ENCODE measurements around the gene TP53TG5. TPM values are rescaled to one million over a fixed set of nuclear protein-coding genes. Genes with fewer than 3 reads are reported as not detected.

TP53TG5 gene
- total and polyA plus RNA-seq, 10 of the 15 experiments (the other 5 are each of a cell fraction or from before 2014, with no cell fraction given): 0.24 TPM; not detected in 9

DNA sequence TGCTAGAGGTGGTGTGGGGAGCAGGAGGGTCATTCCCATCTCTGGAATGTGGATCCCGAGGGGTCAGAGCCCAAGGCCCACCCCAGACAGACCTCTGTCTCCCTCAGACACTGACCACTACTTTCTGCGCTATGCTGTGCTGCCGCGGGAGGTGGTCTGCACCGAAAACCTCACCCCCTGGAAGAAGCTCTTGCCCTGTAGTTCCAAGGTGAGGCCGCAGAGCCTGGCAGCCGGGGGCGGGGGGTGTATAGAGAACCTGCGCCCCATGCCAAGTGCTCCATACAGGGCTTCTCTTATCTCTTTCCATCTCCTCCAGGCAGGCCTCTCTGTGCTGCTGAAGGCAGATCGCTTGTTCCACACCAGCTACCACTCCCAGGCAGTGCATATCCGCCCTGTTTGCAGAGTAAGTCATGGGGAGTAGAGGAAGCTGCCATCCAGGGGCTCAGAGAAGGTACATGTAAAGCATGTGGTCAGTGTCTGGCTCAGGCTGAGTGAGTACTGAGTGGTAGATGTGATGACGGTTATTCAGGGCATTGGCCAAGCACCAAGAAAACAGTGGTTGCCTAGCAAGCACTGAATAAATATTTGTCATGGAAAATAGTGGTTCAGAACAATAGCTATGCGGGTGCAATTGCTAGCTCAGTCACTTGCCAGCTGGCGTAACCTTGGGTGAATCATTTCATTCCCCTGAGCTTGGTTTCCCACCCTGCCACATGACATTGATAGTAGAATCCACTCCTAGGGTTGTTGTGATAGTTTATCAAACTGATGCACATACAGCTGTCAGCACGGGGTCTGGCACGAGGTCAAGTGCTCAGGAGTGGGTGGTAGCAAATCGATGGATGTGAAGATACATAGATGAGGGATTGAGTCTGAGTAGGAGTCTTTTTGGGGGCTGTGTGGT, 41.3 kb upstream of the TP53TG5 start (continued):
- TF ChIP-seq, protein P1, sequence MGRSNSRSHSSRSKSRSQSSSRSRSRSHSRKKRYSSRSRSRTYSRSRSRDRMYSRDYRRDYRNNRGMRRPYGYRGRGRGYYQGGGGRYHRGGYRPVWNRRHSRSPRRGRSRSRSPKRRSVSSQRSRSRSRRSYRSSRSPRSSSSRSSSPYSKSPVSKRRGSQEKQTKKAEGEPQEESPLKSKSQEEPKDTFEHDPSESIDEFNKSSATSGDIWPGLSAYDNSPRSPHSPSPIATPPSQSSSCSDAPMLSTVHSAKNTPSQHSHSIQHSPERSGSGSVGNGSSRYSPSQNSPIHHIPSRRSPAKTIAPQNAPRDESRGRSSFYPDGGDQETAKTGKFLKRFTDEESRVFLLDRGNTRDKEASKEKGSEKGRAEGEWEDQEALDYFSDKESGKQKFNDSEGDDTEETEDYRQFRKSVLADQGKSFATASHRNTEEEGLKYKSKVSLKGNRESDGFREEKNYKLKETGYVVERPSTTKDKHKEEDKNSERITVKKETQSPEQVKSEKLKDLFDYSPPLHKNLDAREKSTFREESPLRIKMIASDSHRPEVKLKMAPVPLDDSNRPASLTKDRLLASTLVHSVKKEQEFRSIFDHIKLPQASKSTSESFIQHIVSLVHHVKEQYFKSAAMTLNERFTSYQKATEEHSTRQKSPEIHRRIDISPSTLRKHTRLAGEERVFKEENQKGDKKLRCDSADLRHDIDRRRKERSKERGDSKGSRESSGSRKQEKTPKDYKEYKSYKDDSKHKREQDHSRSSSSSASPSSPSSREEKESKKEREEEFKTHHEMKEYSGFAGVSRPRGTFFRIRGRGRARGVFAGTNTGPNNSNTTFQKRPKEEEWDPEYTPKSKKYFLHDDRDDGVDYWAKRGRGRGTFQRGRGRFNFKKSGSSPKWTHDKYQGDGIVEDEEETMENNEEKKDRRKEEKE (IDR thresholded peaks at IDR 0.05): no peak
- TF ChIP-seq LARP7 (IDR thresholded peaks at IDR 0.05) (no peak), RELA (IDR thresholded peaks at IDR 0.05; ENCODE audit: borderline replicate concordance, partially characterized antibody) (no peak), RAD51 (IDR thresholded peaks at IDR 0.05) (peak; percentile 78), KDM1A (IDR thresholded peaks at IDR 0.05; ENCODE audit: borderline replicate concordance) (no peak), MYB (IDR thresholded peaks at IDR 0.05; ENCODE audit: borderline replicate concordance, low read depth, low read length) (peak; percentile 79; the same call in 1 of the 2 replicates), NFYB (IDR thresholded peaks at IDR 0.05; ENCODE audit: insufficient read depth, low read depth, low read length) (0 out of 2 replicates have a peak, but pooled peaks have one; percentile 27), JUNB (IDR thresholded peaks at IDR 0.05) (no peak), MTA2 (IDR thresholded peaks at IDR 0.05; ENCODE audit: low read depth) (peak; percentile 62), RFX5 (IDR thresholded peaks at IDR 0.05; ENCODE audit: low read depth, low read length) (0 out of 2 replicates have a peak, but pooled peaks have one; percentile 11), STAT3 (IDR thresholded peaks at IDR 0.05; ENCODE audit: low read depth, low read length) (peak; percentile 33; the same call in 1 of the 2 replicates), CBFB (IDR thresholded peaks at IDR 0.05; ENCODE audit: low read depth) (no peak), DPF2 (IDR thresholded peaks at IDR 0.05) (peak; percentile 34; the same call in 1 of the 2 replicates), ZNF217 (IDR thresholded peaks at IDR 0.05) (no peak), SREBF1 (IDR thresholded peaks at IDR 0.05; ENCODE audit: low read length) (no peak), POLR2A (IDR thresholded peaks at IDR 0.05; ENCODE audit: low read depth, low read length) (peak; percentile 31; the same call in 1 of the 2 replicates), RUNX3 (IDR thresholded peaks at IDR 0.05; ENCODE audit: low read length) (peak; percentile 60), IKZF2 (IDR thresholded peaks at IDR 0.05) (peak; percentile 43 to 67; a peak in 2 of 4 replicates)
- TF ChIP-seq, protein P2, sequence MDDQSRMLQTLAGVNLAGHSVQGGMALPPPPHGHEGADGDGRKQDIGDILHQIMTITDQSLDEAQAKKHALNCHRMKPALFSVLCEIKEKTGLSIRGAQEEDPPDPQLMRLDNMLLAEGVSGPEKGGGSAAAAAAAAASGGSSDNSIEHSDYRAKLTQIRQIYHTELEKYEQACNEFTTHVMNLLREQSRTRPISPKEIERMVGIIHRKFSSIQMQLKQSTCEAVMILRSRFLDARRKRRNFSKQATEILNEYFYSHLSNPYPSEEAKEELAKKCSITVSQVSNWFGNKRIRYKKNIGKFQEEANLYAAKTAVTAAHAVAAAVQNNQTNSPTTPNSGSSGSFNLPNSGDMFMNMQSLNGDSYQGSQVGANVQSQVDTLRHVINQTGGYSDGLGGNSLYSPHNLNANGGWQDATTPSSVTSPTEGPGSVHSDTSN (IDR thresholded peaks at IDR 0.05; ENCODE audit: insufficient replicate concordance, low read depth, low read length): no peak
- TF ChIP-seq, protein P3, sequence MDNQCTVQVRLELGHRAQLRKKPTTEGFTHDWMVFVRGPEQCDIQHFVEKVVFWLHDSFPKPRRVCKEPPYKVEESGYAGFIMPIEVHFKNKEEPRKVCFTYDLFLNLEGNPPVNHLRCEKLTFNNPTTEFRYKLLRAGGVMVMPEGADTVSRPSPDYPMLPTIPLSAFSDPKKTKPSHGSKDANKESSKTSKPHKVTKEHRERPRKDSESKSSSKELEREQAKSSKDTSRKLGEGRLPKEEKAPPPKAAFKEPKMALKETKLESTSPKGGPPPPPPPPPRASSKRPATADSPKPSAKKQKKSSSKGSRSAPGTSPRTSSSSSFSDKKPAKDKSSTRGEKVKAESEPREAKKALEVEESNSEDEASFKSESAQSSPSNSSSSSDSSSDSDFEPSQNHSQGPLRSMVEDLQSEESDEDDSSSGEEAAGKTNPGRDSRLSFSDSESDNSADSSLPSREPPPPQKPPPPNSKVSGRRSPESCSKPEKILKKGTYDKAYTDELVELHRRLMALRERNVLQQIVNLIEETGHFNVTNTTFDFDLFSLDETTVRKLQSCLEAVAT (IDR thresholded peaks at IDR 0.05): peak; percentile 74; the same call in 1 of the 2 replicates

Data from GM12878 (cell line).